ENCODE data around the gene TFF3.

Gene TFF3

GRCh38 chr21:42271065-42271464 is 44.1 kb downstream of the TFF3 start:
- Histone ChIP-seq H3K36me3 (ENCODE audit: control insufficient read depth in 1 of 2, insufficient read depth in 2 of 2, low read depth in 1 of 2, low read length in 2 of 2) (no peaks in the 10 kb centered on the region), H2AK5ac (ENCODE audit: low read length, severe bottlenecking) (no peak overlapping the region), H2AFZ (ENCODE audit: low read depth, low read length) (no peak overlapping the region), H3K27ac (ENCODE audit: low read length, poor library complexity, severe bottlenecking) (no peak overlapping the region), H3K79me1 (replicated peaks; ENCODE audit: low read length, poor library complexity, severe bottlenecking) (no peaks in the 10 kb centered on the region), H2BK12ac (ENCODE audit: low read length in 2 of 2) (no peak overlapping the region), H3K4me1 (ENCODE audit: control insufficient read depth, insufficient read depth, low read depth, low read length) (peaks cover 11% of the 10 kb centered on the region), H3K4me2 (ENCODE audit: low read length, poor library complexity, severe bottlenecking) (no peak overlapping the region), H4K8ac (ENCODE audit: low read length) (no peak overlapping the region), H3K27me3 (ENCODE audit: control insufficient read depth in 1 of 2, insufficient read depth in 1 of 2, low read length in 2 of 2) (peaks cover 20 to 31% of the 10 kb centered on the region in 2 experiments), H3K14ac (ENCODE audit: low read length in 2 of 2) (no peak overlapping the region), H3K4ac (ENCODE audit: low read depth in 1 of 2, low read length in 2 of 2) (no peak overlapping the region), H3K4me3 (ENCODE audit: insufficient read depth in 1 of 2, low read depth in 1 of 2, low read length in 2 of 2) (no peak overlapping the region), H2BK120ac (ENCODE audit: low read depth, low read length) (no peak overlapping the region), H3K9ac (ENCODE audit: low read length) (no peak overlapping the region), H2BK15ac (ENCODE audit: low read depth, poor library complexity, severe bottlenecking) (no peak overlapping the region), H3K9me3 (ENCODE audit: control insufficient read depth, low read length) (no peaks in the 10 kb centered on the region), H2BK5ac (ENCODE audit: low read depth, low read length, poor library complexity, severe bottlenecking) (no peak overlapping the region), H3K23ac (ENCODE audit: low read length in 2 of 2) (no peak overlapping the region), H3K18ac (ENCODE audit: low read depth in 1 of 2, low read length in 2 of 2) (no peak overlapping the region), H4K91ac (ENCODE audit: low read length) (no peak overlapping the region)
- no peak for DNase-seq
- 94% methylated on average over 6 of the region's 6 CpGs for WGBS

- Histone ChIP-seq H3K18ac (ENCODE audit: low read depth in 1 of 2, low read length in 2 of 2) (no peak overlapping the region), H3K23ac (ENCODE audit: low read length in 2 of 2) (no peak overlapping the region), H3K4me3 (ENCODE audit: insufficient read depth in 1 of 2, low read depth in 1 of 2, low read length in 2 of 2) (no peak overlapping the region), H2BK5ac (ENCODE audit: low read depth, low read length, poor library complexity, severe bottlenecking) (no peak overlapping the region), H4K8ac (ENCODE audit: low read length) (no peak overlapping the region), H3K4me2 (ENCODE audit: low read length, poor library complexity, severe bottlenecking) (no peak overlapping the region), H3K27ac (ENCODE audit: low read length, poor library complexity, severe bottlenecking) (no peak overlapping the region), H2AK5ac (ENCODE audit: low read length, severe bottlenecking) (no peak overlapping the region), H3K14ac (ENCODE audit: low read length in 2 of 2) (no peak overlapping the region), H2AFZ (ENCODE audit: low read depth, low read length) (no peak overlapping the region), H3K79me1 (replicated peaks; ENCODE audit: low read length, poor library complexity, severe bottlenecking) (no peaks in the 10 kb centered on the region), H2BK12ac (ENCODE audit: low read length in 2 of 2) (no peak overlapping the region), H4K91ac (ENCODE audit: low read length) (no peak overlapping the region), H3K9ac (ENCODE audit: low read length) (no peak overlapping the region), H3K4ac (ENCODE audit: low read depth in 1 of 2, low read length in 2 of 2) (no peak overlapping the region), H3K36me3 (ENCODE audit: control insufficient read depth in 1 of 2, insufficient read depth in 2 of 2, low read depth in 1 of 2, low read length in 2 of 2) (no peaks in the 10 kb centered on the region), H2BK120ac (ENCODE audit: low read depth, low read length) (no peak overlapping the region), H3K27me3 (ENCODE audit: control insufficient read depth in 1 of 2, insufficient read depth in 1 of 2, low read length in 2 of 2) (peaks cover 24 to 40% of the 10 kb centered on the region in 2 experiments), H3K4me1 (ENCODE audit: control insufficient read depth, insufficient read depth, low read depth, low read length) (peaks cover 14% of the 10 kb centered on the region), H3K9me3 (ENCODE audit: control insufficient read depth, low read length) (no peaks in the 10 kb centered on the region), H2BK15ac (ENCODE audit: low read depth, poor library complexity, severe bottlenecking) (no peak overlapping the region)
- DNase-seq = no peak
- 82% methylated on average over 10 of the region's 10 CpGs for WGBS
These were observed 45.8 kb downstream of the TFF3 start for GRCh38 chr21:42269386-42269785.

- H2BK5ac ChIP-seq (ENCODE audit: low read depth, low read length, poor library complexity, severe bottlenecking) = no peak overlapping the region
- no peak overlapping the region for H3K27ac ChIP-seq (ENCODE audit: low read length, poor library complexity, severe bottlenecking)
- H2AFZ ChIP-seq (ENCODE audit: low read depth, low read length) = no peak overlapping the region
- peak overlapping the region; percentile 54 for H2BK15ac ChIP-seq (ENCODE audit: low read depth, poor library complexity, severe bottlenecking)
- no peak overlapping the region for H3K4me2 ChIP-seq (ENCODE audit: low read length, poor library complexity, severe bottlenecking)
- H3K4me1 ChIP-seq (ENCODE audit: control insufficient read depth, insufficient read depth, low read depth, low read length) = peaks cover 16% of the 10 kb centered on the region
- no peak overlapping the region for H3K23ac ChIP-seq (ENCODE audit: low read length in 2 of 2)
- H2BK12ac ChIP-seq (ENCODE audit: low read length in 2 of 2) = no peak overlapping the region
- H2BK120ac ChIP-seq (ENCODE audit: low read depth, low read length) = no peak overlapping the region
- no peak overlapping the region for H3K14ac ChIP-seq (ENCODE audit: low read length in 2 of 2)
- H3K9ac ChIP-seq (ENCODE audit: low read length) = no peak overlapping the region
- H3K18ac ChIP-seq (ENCODE audit: low read depth in 1 of 2, low read length in 2 of 2) = no peak overlapping the region
- no peak overlapping the region for H4K91ac ChIP-seq (ENCODE audit: low read length)
- H3K79me1 ChIP-seq (replicated peaks; ENCODE audit: low read length, poor library complexity, severe bottlenecking) = no peaks in the 10 kb centered on the region
- H4K8ac ChIP-seq (ENCODE audit: low read length) = no peak overlapping the region
- no peak overlapping the region for H2AK5ac ChIP-seq (ENCODE audit: low read length, severe bottlenecking)
- no peak overlapping the region for H3K4ac ChIP-seq (ENCODE audit: low read depth in 1 of 2, low read length in 2 of 2)
- H3K27me3 ChIP-seq (ENCODE audit: control insufficient read depth in 1 of 2, insufficient read depth in 1 of 2, low read length in 2 of 2) = peaks cover 31 to 60% of the 10 kb centered on the region in 2 experiments
- WGBS = 85% methylated on average over 7 of the region's 7 CpGs
- H3K36me3 ChIP-seq (ENCODE audit: control insufficient read depth in 1 of 2, insufficient read depth in 2 of 2, low read depth in 1 of 2, low read length in 2 of 2) = no peaks in the 10 kb centered on the region
- DNase-seq = no peak
- H3K9me3 ChIP-seq (ENCODE audit: control insufficient read depth, low read length) = no peaks in the 10 kb centered on the region
- H3K4me3 ChIP-seq (ENCODE audit: insufficient read depth in 1 of 2, low read depth in 1 of 2, low read length in 2 of 2) = no peak overlapping the region
These were observed 48.1 kb downstream of the TFF3 start for GRCh38 chr21:42266971-42267556.

GRCh38 chr21:42265231-42265812 is 49.9 kb downstream of the TFF3 start:
- H3K27ac ChIP-seq (ENCODE audit: low read length, poor library complexity, severe bottlenecking) = no peak overlapping the region
- DNase-seq = no peak
- no peak overlapping the region for H2BK12ac ChIP-seq (ENCODE audit: low read length in 2 of 2)
- H3K14ac ChIP-seq (ENCODE audit: low read length in 2 of 2) = no peak overlapping the region
- 82% methylated on average over 12 of the region's 12 CpGs for WGBS
- no peaks in the 10 kb centered on the region for H3K79me1 ChIP-seq (replicated peaks; ENCODE audit: low read length, poor library complexity, severe bottlenecking)
- no peak overlapping the region for H2BK5ac ChIP-seq (ENCODE audit: low read depth, low read length, poor library complexity, severe bottlenecking)
- H4K91ac ChIP-seq (ENCODE audit: low read length) = no peak overlapping the region
- no peak overlapping the region for H2AFZ ChIP-seq (ENCODE audit: low read depth, low read length)
- no peak overlapping the region for H3K23ac ChIP-seq (ENCODE audit: low read length in 2 of 2)
- no peaks in the 10 kb centered on the region for H3K9me3 ChIP-seq (ENCODE audit: control insufficient read depth, low read length)
- H3K36me3 ChIP-seq (ENCODE audit: control insufficient read depth in 1 of 2, insufficient read depth in 2 of 2, low read depth in 1 of 2, low read length in 2 of 2) = no peaks in the 10 kb centered on the region
- H3K4me2 ChIP-seq (ENCODE audit: low read length, poor library complexity, severe bottlenecking) = no peak overlapping the region
- no peak overlapping the region for H3K9ac ChIP-seq (ENCODE audit: low read length)
- peaks cover 32% of the 10 kb centered on the region for H3K4me1 ChIP-seq (ENCODE audit: control insufficient read depth, insufficient read depth, low read depth, low read length)
- H2BK120ac ChIP-seq (ENCODE audit: low read depth, low read length) = no peak overlapping the region
- peaks cover 31 to 68% of the 10 kb centered on the region in 2 experiments for H3K27me3 ChIP-seq (ENCODE audit: control insufficient read depth in 1 of 2, insufficient read depth in 1 of 2, low read length in 2 of 2)
- no peak overlapping the region for H4K8ac ChIP-seq (ENCODE audit: low read length)
- no peak overlapping the region for H3K18ac ChIP-seq (ENCODE audit: low read depth in 1 of 2, low read length in 2 of 2)
- H2BK15ac ChIP-seq (ENCODE audit: low read depth, poor library complexity, severe bottlenecking) = no peak overlapping the region
- H2AK5ac ChIP-seq (ENCODE audit: low read length, severe bottlenecking) = no peak overlapping the region
- H3K4me3 ChIP-seq (ENCODE audit: insufficient read depth in 1 of 2, low read depth in 1 of 2, low read length in 2 of 2) = no peak overlapping the region
- H3K4ac ChIP-seq (ENCODE audit: low read depth in 1 of 2, low read length in 2 of 2) = no peak overlapping the region

All from mesenchymal stem cell (in vitro differentiated cells and primary cell).